ENCODE data around the gene BBC3.
"Not testable (repeated sequence)": the region's sequence is repeated elsewhere in the genome, so short reads cannot be mapped to it uniquely, and the experiment has no call there.

Gene BBC3

GRCh38 chr19:47230921-47231214 lies at the start of gene BBC3:
TSS of gene BBC3 (minus strand) at chr19:47231199. CDS start at chr19:47228431, 2,768 bp downstream.
- DNase-seq (ENCODE audit: low read depth in 2 of 2), result no peak

GRCh38 chr19:47280183-47280797 lies 49.3 kb upstream of the BBC3 start:
- DNase-seq (ENCODE audit: low read depth in 2 of 2), result no peak

GRCh38 chr19:47276513-47276912 lies 45.5 kb upstream of the BBC3 start:
- DNase-seq (ENCODE audit: low read depth in 2 of 2), result not testable (repeated sequence)

GRCh38 chr19:47275791-47276461 lies 44.9 kb upstream of the BBC3 start:
- no peak for DNase-seq (ENCODE audit: low read depth in 2 of 2)

GRCh38 chr19:47274891-47275761 lies 44.1 kb upstream of the BBC3 start:
- DNase-seq (ENCODE audit: low read depth in 2 of 2), result no peak

GRCh38 chr19:47274071-47274890 lies 43.3 kb upstream of the BBC3 start, which contains the start of gene INAFM1:
TSS of gene INAFM1 (plus strand) at chr19:47274885. CDS start at chr19:47274920, 35 bp downstream.
- peak; percentile 98 to 99 for DNase-seq (ENCODE audit: low read depth in 2 of 2)

- DNase-seq (ENCODE audit: low read depth in 2 of 2), result peak; percentile 79 to 80
Measured at GRCh38 chr19:47273313-47274070, 42.5 kb upstream of the BBC3 start.

- no peak for DNase-seq (ENCODE audit: low read depth in 2 of 2)
Measured at GRCh38 chr19:47272448-47273312, 41.7 kb upstream of the BBC3 start.

- no peak for DNase-seq (ENCODE audit: low read depth in 2 of 2)
Measured at GRCh38 chr19:47271949-47272348, 41.0 kb upstream of the BBC3 start.

- no peak for DNase-seq (ENCODE audit: low read depth in 2 of 2)
Measured at GRCh38 chr19:47270408-47270807, 39.4 kb upstream of the BBC3 start.

- DNase-seq (ENCODE audit: low read depth in 2 of 2), result no peak
Measured at GRCh38 chr19:47269596-47269995, 38.6 kb upstream of the BBC3 start.

GRCh38 chr19:47268028-47268427 lies 37.0 kb upstream of the BBC3 start:
- DNase-seq (ENCODE audit: low read depth in 2 of 2), result no peak

GRCh38 chr19:47267350-47267759 lies 36.4 kb upstream of the BBC3 start:
- DNase-seq (ENCODE audit: low read depth in 2 of 2), result no peak

GRCh38 chr19:47266401-47266941 lies 35.5 kb upstream of the BBC3 start:
- DNase-seq (ENCODE audit: low read depth in 2 of 2), result no peak

- no peak for DNase-seq (ENCODE audit: low read depth in 2 of 2)
Measured at GRCh38 chr19:47264629-47265028, 33.6 kb upstream of the BBC3 start.

GRCh38 chr19:47261946-47262793 lies 31.2 kb upstream of the BBC3 start:
- not testable (repeated sequence) for DNase-seq (ENCODE audit: low read depth in 2 of 2)

GRCh38 chr19:47260476-47260875 lies 29.5 kb upstream of the BBC3 start:
- no peak for DNase-seq (ENCODE audit: low read depth in 2 of 2)

GRCh38 chr19:47258895-47259555 lies 28.0 kb upstream of the BBC3 start:
- no peak for DNase-seq (ENCODE audit: low read depth in 2 of 2)
